OCI-LY3 (cell line): ENCODE measurements around the gene PANX2.

ENCODE experiments used
- EZH2phosphoT487 ChIP-seq: fragments of 200-600 bp; shearing (Covaris generic); IDR thresholded peaks from 2 replicates; pipeline ENCODE4 v1.6.1; 2018; ENCODE audit warnings: antibody characterized with exemption, mixed run types, low read depth
- TF ChIP-seq, protein P1 (sequence below): fragments of 200-600, 300-600 bp; sonication (generic); IDR thresholded peaks from 2 replicates; pipeline ENCODE4 v1.5.1; 2014; ENCODE audit warnings: antibody characterized with exemption, low read length, low read depth

DNA sequence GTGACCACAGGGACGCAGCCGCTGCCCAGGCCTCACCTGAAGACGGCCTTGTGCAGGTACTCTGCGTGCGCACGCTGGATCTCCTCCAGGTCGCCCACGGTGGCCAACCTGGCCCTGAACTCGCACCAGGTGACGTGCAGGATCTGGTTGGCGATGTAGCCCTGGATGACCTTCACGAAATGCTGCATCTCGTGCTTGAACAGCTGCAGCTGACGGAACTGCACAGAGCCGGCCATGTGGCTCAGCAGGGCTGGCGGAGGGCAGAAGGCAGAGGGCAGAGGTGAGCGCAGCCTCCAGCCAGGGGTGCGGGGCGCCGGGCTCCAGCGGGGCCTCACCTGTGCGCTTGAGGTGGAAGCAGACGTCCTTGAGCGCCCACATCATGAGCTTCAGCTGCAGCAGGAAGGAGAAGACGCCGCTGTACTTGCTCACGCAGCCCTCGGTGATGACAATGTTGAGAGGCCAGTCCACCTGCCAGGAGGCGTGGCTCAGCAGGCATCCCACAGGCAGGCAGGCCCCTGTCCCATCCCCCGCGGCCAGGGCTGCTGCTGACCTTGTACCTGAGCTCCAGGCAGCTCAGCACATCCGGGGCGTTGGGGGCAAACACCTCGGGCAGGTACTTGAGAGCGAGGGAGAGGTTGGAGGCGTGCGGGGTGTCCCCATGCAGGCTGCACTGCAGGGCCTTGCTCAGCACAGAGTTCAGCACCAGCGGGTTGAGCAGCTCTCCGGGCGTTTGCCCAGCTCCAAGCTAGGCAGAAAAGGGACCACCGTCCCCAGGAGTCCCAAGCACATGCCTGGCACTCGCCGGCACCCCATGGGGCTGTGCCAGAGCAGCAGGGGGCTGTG, 47.8 kb downstream of the PANX2 start:
- TF ChIP-seq EZH2phosphoT487, result no peak
- TF ChIP-seq, protein P1, sequence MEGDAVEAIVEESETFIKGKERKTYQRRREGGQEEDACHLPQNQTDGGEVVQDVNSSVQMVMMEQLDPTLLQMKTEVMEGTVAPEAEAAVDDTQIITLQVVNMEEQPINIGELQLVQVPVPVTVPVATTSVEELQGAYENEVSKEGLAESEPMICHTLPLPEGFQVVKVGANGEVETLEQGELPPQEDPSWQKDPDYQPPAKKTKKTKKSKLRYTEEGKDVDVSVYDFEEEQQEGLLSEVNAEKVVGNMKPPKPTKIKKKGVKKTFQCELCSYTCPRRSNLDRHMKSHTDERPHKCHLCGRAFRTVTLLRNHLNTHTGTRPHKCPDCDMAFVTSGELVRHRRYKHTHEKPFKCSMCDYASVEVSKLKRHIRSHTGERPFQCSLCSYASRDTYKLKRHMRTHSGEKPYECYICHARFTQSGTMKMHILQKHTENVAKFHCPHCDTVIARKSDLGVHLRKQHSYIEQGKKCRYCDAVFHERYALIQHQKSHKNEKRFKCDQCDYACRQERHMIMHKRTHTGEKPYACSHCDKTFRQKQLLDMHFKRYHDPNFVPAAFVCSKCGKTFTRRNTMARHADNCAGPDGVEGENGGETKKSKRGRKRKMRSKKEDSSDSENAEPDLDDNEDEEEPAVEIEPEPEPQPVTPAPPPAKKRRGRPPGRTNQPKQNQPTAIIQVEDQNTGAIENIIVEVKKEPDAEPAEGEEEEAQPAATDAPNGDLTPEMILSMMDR, result no peak
